HG02943 (cell line): ENCODE data around the gene TDRD12.
"Not testable (repeated sequence)": the region's sequence is repeated elsewhere in the genome, so short reads cannot be mapped to it uniquely, and the experiment has no call there.

Experiments used
- ATAC-seq: cut with Tn5 transposase; IDR thresholded peaks from one replicate; pipeline ENCODE4 v1.9.1; 2021; ENCODE audit warnings: mild to moderate bottlenecking, low read depth, moderate library complexity; ENCODE audit not compliant: unreplicated experiment

The TDRD12 gene

GRCh38 chr19:32829345-32829896, 109.9 kb downstream of the TDRD12 start:
- no peak for ATAC-seq

DNA sequence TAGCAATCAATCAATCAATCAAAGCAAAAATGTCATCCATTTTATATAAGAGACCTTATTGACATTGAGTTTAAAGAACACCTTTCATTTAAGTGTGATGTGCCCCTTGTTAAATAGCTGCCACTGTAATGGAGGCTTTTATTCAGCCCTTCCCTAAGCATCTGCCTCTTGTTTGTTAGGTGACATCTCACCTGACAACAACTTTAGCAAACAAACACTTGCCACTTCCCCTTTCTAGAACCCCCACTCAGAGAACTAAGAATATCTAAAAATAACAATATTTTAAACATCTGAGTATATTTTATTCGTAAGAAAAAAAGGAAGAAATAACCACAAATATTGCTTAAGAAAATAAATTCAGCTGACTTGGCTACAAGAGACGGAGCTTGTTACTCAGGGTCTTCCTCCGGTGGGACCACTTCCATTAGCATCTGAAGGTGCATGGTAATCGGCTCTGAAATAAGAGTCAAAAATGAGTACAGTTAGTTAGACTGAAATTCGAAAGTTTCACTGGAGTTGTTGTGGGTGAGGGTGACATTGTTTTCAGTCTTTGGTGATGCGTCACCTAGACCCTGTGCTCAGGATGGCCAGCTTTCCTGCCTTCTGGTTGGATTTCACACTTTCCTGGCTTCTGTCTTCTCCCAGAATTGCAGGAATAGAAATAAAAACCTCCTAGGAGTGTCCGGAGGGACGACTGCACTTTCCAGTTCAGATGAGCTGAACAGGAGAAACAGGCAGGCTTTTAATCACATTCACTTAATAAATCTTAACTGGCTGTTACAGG, 110.9 kb downstream of the TDRD12 start:
- no peak for ATAC-seq

DNA sequence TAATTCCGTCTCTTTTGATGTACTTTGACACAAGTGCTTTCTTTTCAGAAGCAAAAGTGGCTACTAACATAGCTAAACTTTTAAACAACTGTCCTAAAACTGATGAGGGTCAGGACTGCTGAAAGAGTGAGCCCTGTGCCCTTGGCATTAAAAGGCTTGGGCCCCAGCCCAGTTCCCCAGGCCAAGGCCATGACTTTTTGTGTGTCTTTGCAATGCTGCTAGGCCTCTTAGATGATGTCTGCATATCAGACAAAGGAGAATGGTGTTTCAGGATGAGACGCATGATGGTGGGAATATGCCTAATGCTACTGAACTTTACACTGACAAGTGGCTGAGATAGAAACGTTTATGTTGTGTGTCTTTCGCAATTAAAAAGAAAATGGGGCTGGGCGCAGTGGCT, 112.0 kb downstream of the TDRD12 start:
- ATAC-seq = no peak

GRCh38 chr19:32832094-32832493, 112.5 kb downstream of the TDRD12 start:
- not testable (repeated sequence) for ATAC-seq

GRCh38 chr19:32832825-32833224, 113.3 kb downstream of the TDRD12 start:
- not testable (repeated sequence) for ATAC-seq

DNA sequence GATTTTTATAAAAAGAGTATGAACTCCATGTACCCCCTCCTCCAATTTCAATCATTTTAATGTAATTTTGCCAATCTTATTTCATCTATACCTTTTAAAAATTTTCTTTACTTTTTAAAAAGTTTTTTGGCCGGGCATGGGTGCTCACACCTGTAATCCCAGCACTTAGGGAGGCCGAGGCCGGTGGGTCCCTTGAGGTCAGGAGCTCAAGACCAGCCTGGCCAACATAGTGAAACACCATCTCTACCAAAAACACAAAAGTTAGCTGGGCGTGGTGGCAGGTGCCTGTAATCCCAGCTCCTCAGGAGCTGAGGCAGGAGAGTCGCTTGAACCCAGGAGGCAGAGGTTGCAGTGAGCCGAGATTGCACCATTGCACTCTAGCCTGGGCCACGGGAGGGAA, 113.8 kb downstream of the TDRD12 start:
- ATAC-seq = not testable (repeated sequence)

DNA sequence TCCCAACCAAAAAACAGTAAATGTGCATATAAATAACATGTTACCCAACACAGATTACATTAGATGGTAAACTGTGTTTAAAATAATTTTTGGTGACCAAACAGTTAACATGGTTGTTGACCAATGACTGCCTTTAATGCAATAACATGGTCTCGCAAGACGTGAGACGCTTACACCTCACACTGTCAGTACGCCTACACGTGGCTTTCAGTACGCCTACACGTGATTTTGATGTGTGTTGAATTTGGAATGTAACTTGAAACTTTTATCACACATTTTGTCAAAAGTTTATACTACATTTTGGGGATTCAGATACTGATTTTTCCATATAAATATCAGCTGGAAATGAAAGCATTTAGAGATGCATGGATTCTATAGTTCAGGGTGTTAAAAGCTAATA, 118.0 kb downstream of the TDRD12 start:
- no peak for ATAC-seq

GRCh38 chr19:32842061-32842460, 122.5 kb downstream of the TDRD12 start:
- ATAC-seq = no peak

DNA sequence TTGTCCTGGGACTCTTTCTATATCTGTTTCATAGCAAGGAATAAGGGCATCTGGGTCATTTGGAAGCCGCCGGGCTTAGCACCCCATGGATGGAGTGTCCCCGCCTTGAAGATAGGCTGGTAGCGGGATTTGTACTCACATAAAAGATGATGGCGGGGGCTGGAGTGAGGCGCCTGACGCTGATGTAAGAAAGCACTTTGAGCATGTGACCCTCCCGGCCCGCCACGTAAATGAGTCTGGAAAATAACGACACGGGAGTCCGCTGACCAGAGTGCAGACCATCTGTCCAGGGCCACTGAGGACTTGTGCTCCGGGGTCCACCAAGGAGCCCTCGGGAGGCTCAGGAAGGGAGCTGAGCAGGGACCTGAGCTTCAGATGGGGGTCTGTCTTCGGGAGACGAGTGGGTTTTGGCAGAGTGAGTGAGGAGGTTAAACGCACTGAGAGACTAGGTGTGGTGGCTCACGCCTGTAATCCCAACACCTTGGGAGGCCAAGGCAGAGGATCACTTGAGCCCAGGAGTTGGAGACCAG, 124.2 kb downstream of the TDRD12 start:
- ATAC-seq = no peak

- not testable (repeated sequence) for ATAC-seq
These were observed 128.5 kb downstream of the TDRD12 start for GRCh38 chr19:32848035-32848434.

GRCh38 chr19:32852216-32852615, 132.6 kb downstream of the TDRD12 start:
- no peak for ATAC-seq

DNA sequence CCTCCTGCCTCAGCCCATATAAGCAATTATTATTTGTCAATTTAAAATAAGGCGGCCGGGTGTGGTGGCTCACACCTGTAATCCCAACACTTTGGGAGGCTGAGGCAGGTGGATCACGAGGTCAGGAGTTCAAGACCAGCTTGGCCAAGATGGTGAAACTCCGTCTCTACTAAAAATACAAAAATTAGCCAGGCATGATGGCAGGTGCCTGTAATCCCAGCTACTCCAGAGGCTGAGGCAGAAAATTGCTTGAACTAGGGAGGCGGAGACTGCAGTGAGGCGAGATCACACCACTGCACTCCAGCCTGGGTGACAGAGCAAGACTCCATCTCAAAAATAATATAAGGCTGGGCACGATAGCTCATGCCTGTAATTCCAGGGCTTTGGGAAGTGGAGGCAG, 137.3 kb downstream of the TDRD12 start:
- not testable (repeated sequence) for ATAC-seq

- no peak for ATAC-seq
These were observed 138.0 kb downstream of the TDRD12 start for GRCh38 chr19:32857584-32857983.

- no peak for ATAC-seq
These were observed 138.6 kb downstream of the TDRD12 start for GRCh38 chr19:32858155-32858554.

DNA sequence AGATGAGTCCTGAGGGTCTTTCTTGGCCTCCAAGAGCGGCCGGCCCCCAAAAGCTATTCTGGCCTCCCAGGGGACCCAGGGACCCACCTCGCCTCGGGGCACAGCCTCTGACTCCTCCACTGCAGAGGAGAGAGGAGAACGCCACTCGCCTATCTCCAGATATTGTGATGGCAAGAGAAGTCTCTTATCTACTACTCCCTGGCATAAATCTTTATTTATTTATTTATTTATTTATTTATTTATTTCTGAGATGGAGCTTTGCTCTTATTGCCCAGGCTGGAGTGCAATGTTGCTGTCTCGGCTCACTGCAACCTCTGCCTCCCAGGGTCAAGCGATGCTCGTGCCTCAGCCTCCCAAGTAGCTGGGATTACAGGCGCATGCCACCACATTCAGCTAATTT, 139.0 kb downstream of the TDRD12 start:
- ATAC-seq = no peak

GRCh38 chr19:32859591-32859990, 140.0 kb downstream of the TDRD12 start:
- no peak for ATAC-seq

- ATAC-seq = no peak
These were observed 142.0 kb downstream of the TDRD12 start for GRCh38 chr19:32861596-32861995.

DNA sequence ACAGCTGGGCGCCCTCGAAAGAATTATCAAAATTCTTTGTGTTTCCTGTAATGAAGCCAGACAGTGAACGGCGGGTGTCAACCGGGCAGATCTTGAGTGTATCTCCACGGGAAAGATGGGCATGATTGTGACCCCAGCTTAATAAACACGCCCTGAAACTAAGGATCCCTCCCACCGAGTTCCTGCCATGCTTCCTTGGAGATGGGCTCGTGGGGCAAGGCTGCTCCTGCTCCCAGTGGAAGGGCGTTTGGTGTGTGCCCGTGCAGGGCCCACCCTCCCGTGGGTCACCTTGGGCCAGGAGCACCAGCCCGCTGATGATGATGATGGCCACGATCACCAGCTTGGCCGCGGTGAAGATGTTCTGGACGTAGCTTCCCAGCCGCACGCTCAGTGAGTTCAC, 142.6 kb downstream of the TDRD12 start:
- ATAC-seq = no peak

GRCh38 chr19:32862741-32863140, 143.2 kb downstream of the TDRD12 start:
- no peak for ATAC-seq

DNA sequence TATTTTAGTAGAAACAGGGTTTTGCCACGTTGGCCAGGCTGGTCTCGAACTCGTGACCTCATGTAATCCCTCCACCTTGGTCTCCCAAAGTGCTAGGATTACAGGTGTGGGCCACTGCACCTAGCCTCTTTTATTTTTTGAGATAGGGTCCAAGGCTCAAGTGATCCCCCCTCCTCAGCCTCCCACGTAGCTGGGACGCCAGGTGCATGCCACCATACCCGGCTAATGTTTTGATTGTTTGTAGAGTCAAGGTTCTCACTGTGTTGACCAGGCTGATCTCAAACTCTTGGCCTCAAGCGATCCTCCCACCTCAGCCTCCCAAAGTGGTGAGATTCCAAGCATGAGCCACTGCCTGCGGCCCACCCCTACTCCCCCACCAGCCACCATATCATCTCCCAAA, 143.7 kb downstream of the TDRD12 start:
- no peak for ATAC-seq

GRCh38 chr19:32863841-32864240, 144.3 kb downstream of the TDRD12 start:
- no peak for ATAC-seq
